Effector CD8-positive, alpha-beta T cell (primary cell): ENCODE data around the gene ASAH2.
"Not testable (repeated sequence)": the region's sequence is repeated elsewhere in the genome, so short reads cannot be mapped to it uniquely, and the experiment has no call there.

Source experiments
- DNase-seq: peaks from one replicate; lab custom pipeline; 2025; lab: John Stamatoyannopoulos, UW
- total RNA-seq, 4 experiments: gene quantifications; one replicate each; lab custom pipeline; 2026; lab: John Stamatoyannopoulos, UW

Gene ASAH2
- total RNA-seq: 0.39 to 4.0 (median 0.95) reads per million in 4 experiments

GRCh38 chr10:50251394-50251793 is at the start of gene ASAH2:
TSS of gene ASAH2 (minus strand) at chr10:50251516. CDS start at chr10:50248610, 2,906 bp downstream.
- DNase-seq: no peak

GRCh38 chr10:50299948-50300669 is 48.8 kb upstream of the ASAH2 start:
- no peak for DNase-seq

- DNase-seq: no peak
These were observed 44.1 kb upstream of the ASAH2 start for GRCh38 chr10:50295367-50295766.

GRCh38 chr10:50294582-50294981 is 43.3 kb upstream of the ASAH2 start:
- DNase-seq: no peak

GRCh38 chr10:50293513-50294313 is 42.4 kb upstream of the ASAH2 start:
- no peak for DNase-seq

- no peak for DNase-seq
These were observed 40.0 kb upstream of the ASAH2 start for GRCh38 chr10:50291261-50291850.

GRCh38 chr10:50289196-50289595 is 37.9 kb upstream of the ASAH2 start:
- no peak for DNase-seq

- no peak for DNase-seq
These were observed 35.9 kb upstream of the ASAH2 start for GRCh38 chr10:50286996-50287803.

- DNase-seq: no peak
These were observed 35.2 kb upstream of the ASAH2 start for GRCh38 chr10:50286517-50286916.

- no peak for DNase-seq
These were observed 30.7 kb upstream of the ASAH2 start for GRCh38 chr10:50281967-50282522.

GRCh38 chr10:50281210-50281966 is 30.1 kb upstream of the ASAH2 start:
- DNase-seq: no peak

GRCh38 chr10:50280049-50280841 is 28.9 kb upstream of the ASAH2 start:
- no peak for DNase-seq

- DNase-seq: no peak
These were observed 28.2 kb upstream of the ASAH2 start for GRCh38 chr10:50279489-50279888.

GRCh38 chr10:50275650-50276235 is 24.4 kb upstream of the ASAH2 start:
- DNase-seq: no peak

GRCh38 chr10:50272531-50272930 is 21.2 kb upstream of the ASAH2 start:
- no peak for DNase-seq

GRCh38 chr10:50271564-50272250 is 20.4 kb upstream of the ASAH2 start:
- no peak for DNase-seq

- DNase-seq: not testable (repeated sequence)
These were observed 16.6 kb upstream of the ASAH2 start for GRCh38 chr10:50267877-50268276.

GRCh38 chr10:50262625-50263024 is 11.3 kb upstream of the ASAH2 start:
- not testable (repeated sequence) for DNase-seq

- no peak for DNase-seq
These were observed 9.5 kb upstream of the ASAH2 start for GRCh38 chr10:50260791-50261281.
